Measurements from ENCODE around the gene TXNDC12. TPM values are rescaled to one million over a fixed set of nuclear protein-coding genes. Genes with fewer than 3 reads are reported as not detected.
A peak's percentile ranks its signal among the peaks of the same experiment; 100 is the strongest.

TXNDC12 gene
- total and polyA plus RNA-seq, 9 of the 15 experiments (the other 6 are each of a cell fraction or from before 2014, with no cell fraction given) = 17.0 to 60.8 (median 37.8) TPM

DNA sequence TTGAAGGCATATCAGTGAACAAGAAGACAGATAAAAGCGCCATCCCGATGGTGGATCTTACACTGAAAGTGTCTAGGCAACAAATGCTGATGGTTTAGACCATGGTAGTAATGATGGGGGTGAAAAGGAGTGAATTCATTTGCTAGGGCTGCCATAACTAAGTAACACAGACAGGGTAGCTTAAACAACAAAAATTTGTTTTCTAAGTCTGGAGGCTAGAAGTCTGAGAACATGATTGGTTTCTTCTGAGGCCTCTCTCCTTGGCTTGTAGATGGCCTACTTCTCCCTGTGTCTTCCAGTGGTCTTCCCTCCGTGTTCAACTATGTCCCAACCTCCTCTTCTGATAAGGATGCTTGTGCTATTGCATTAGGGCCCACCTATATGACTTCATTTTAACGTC is 51.1 kb downstream of the TXNDC12 start:
- Histone ChIP-seq H3K4me3 (no peak overlapping the region), H3K36me3 (ENCODE audit: control insufficient read depth, insufficient read depth, low read length) (no peaks in the 10 kb centered on the region), H3K27ac (ENCODE audit: extremely low read depth, low read depth, low read length) (no peak overlapping the region), H3K9me3 (replicated peaks; ENCODE audit: control insufficient read depth, insufficient read depth, low read depth, low read length) (no peaks in the 10 kb centered on the region), H4K20me1 (replicated peaks; ENCODE audit: control insufficient read depth, insufficient read depth, low read length) (no peaks in the 10 kb centered on the region), H3K4me1 (replicated peaks in 1 of 2; ENCODE audit: control insufficient read depth in 2 of 2, insufficient read depth in 2 of 2, low read length in 2 of 2) (peaks cover 0 to 12% of the 10 kb centered on the region in 2 experiments; a peak in 4 of 5 replicates), H3K27me3 (ENCODE audit: control insufficient read depth in 2 of 2, insufficient read depth in 2 of 2, low read length in 2 of 2) (no peaks in the 10 kb centered on the region; a peak in 1 of 5 replicates), H3K4me2 (ENCODE audit: insufficient read depth, low read length) (no peak overlapping the region), H2AFZ (ENCODE audit: low read depth, low read length) (no peak overlapping the region), H3K79me2 (ENCODE audit: control insufficient read depth, insufficient read depth, low read length) (no peaks in the 10 kb centered on the region), H3K9ac (ENCODE audit: insufficient read depth in 1 of 2, low read depth in 2 of 2, low read length in 2 of 2) (no peak overlapping the region), H3K9me1 (ENCODE audit: control insufficient read depth, insufficient read depth, low read length) (no peaks in the 10 kb centered on the region)
- ChIA-PET CTCF (ENCODE audit: low intra/inter-chr PET ratio) (interaction anchor here (6.0 kb wide), 1 partner anchor 107 kb away, joined by 61 read pairs; no protein-coding TSS in a partner anchor), POLR2A (no interaction called here)
- no peak for DNase-seq (ENCODE audit: extremely low read depth in 1 of 4, low spot score in 3 of 4)
- BruUV-seq (replicated peaks) = no TSS peak
- TF ChIP-seq, protein P1, sequence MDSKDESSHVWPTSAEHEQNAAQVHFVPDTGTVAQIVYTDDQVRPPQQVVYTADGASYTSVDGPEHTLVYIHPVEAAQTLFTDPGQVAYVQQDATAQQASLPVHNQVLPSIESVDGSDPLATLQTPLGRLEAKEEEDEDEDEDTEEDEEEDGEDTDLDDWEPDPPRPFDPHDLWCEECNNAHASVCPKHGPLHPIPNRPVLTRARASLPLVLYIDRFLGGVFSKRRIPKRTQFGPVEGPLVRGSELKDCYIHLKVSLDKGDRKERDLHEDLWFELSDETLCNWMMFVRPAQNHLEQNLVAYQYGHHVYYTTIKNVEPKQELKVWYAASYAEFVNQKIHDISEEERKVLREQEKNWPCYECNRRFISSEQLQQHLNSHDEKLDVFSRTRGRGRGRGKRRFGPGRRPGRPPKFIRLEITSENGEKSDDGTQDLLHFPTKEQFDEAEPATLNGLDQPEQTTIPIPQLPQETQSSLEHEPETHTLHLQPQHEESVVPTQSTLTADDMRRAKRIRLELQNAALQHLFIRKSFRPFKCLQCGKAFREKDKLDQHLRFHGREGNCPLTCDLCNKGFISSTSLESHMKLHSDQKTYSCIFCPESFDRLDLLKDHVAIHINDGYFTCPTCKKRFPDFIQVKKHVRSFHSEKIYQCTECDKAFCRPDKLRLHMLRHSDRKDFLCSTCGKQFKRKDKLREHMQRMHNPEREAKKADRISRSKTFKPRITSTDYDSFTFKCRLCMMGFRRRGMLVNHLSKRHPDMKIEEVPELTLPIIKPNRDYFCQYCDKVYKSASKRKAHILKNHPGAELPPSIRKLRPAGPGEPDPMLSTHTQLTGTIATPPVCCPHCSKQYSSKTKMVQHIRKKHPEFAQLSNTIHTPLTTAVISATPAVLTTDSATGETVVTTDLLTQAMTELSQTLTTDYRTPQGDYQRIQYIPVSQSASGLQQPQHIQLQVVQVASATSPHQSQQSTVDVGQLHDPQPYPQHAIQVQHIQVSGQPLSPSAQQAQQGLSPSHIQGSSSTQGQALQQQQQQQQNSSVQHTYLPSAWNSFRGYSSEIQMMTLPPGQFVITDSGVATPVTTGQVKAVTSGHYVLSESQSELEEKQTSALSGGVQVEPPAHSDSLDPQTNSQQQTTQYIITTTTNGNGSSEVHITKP (IDR thresholded peaks at IDR 0.05; ENCODE audit: partially characterized antibody) = peak; percentile 94
- no peak for TF ChIP-seq CREB3L1 (IDR thresholded peaks at IDR 0.05; ENCODE audit: borderline replicate concordance, low read depth)
- intact Hi-C loops (cut with micrococcal nuclease) (loop anchor here (5.0 to 10.0 kb wide), 3 partner anchors 179 to 437 kb away; no protein-coding TSS in a partner anchor), in situ Hi-C loops (cut with MboI) (no loop called here)
- FAIRE-seq = no peak
- 11% methylated on average over 4 of the region's 4 CpGs for WGBS (ENCODE audit: insufficient coverage, low coverage, missing lambda C conversion rate)
- ATAC-seq = no peak
